ENCODE data around the gene CHRNE. TPM values are rescaled to one million over a fixed set of nuclear protein-coding genes. Genes with fewer than 3 reads are reported as not detected.
"Not testable (repeated sequence)": the region's sequence is repeated elsewhere in the genome, so short reads cannot be mapped to it uniquely, and the experiment has no call there.

The CHRNE gene
- total RNA-seq, 2 experiments from 2014 or later: 0.27 to 0.32 TPM

DNA sequence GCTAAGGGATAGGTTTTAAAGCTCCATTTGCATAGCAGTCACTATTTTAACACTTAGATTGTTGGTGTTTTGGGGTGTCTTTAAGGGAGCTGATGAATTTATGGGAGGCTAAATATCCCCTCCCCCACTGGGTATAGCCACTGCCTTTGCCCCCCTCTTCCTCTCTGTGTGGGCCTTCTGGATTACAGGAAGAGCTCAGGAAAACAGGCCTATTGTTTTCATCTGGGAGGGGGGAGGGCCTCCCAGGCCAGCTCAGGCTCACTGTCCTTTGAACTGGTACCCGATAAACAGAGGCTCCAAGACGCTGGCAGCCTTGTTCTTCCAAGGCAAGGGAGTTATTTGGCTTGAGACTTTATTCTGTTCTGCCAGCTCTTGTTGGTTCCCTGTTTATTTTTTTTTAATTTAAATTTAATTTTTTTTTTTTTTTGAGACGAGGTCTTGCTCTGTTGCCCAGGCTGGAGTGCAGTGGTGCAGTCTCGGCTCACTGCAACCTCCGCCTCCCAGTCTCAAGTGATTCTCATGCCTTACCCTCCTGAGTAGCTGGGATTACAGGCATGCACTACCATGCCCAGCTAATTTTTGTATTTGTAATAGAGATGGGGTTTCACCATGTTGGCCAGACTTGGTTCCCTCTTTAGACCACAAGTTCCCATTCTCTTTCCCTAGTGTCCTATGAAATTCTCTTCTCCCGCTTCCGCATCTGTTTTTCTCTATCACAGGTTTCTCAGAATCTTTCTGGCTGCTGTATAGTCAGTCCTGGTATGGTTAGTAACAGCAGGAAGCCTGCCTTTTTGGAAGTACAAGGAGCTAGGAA is 44.6 kb downstream of the CHRNE start:
- Histone ChIP-seq H3K9me3 (ENCODE audit: low read length) (no peaks in the 10 kb centered on the region), H2AFZ (ENCODE audit: low read length) (no peak overlapping the region), H3K4me1 (ENCODE audit: insufficient read depth, low read length, poor library complexity, severe bottlenecking) (peaks cover 3% of the 10 kb centered on the region), H3K4me3 (ENCODE audit: low read depth, low read length, poor library complexity, severe bottlenecking) (no peak overlapping the region), H3K79me2 (ENCODE audit: insufficient read depth, low read depth, low read length) (no peaks in the 10 kb centered on the region), H4K20me1 (ENCODE audit: insufficient read depth, low read length) (no peaks in the 10 kb centered on the region), H3K36me3 (ENCODE audit: insufficient read depth, low read length) (peaks cover 3% of the 10 kb centered on the region; the same call in 1 of the 2 replicates), H3K27ac (ENCODE audit: low read depth, low read length, poor library complexity, severe bottlenecking) (no peak overlapping the region), H3K4me2 (ENCODE audit: low read length) (no peak overlapping the region), H3K9me2 (ENCODE audit: insufficient read depth, low read length) (no peaks in the 10 kb centered on the region)
- no TSS peak for BruUV-seq (replicated peaks)
- DNase-seq (ENCODE audit: low spot score): no peak
- intact Hi-C loops (cut with micrococcal nuclease; ENCODE audit: unreplicated experiment): no loop called here
- TF ChIP-seq, protein P1, sequence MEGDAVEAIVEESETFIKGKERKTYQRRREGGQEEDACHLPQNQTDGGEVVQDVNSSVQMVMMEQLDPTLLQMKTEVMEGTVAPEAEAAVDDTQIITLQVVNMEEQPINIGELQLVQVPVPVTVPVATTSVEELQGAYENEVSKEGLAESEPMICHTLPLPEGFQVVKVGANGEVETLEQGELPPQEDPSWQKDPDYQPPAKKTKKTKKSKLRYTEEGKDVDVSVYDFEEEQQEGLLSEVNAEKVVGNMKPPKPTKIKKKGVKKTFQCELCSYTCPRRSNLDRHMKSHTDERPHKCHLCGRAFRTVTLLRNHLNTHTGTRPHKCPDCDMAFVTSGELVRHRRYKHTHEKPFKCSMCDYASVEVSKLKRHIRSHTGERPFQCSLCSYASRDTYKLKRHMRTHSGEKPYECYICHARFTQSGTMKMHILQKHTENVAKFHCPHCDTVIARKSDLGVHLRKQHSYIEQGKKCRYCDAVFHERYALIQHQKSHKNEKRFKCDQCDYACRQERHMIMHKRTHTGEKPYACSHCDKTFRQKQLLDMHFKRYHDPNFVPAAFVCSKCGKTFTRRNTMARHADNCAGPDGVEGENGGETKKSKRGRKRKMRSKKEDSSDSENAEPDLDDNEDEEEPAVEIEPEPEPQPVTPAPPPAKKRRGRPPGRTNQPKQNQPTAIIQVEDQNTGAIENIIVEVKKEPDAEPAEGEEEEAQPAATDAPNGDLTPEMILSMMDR (conservative IDR thresholded peaks at IDR 0.05; ENCODE audit: low read length): no peak
- no peak for TF ChIP-seq EZH2phosphoT487 (IDR thresholded peaks at IDR 0.05; ENCODE audit: borderline replicate concordance, low read depth, low read length)
- ChIA-PET CTCF (ENCODE audit: unreplicated experiment) (interaction anchor here (0.6 kb wide), 1 partner anchor 50 kb away, joined by 4 read pairs; no protein-coding TSS in a partner anchor), POLR2A (interaction anchor here (0.6 to 0.7 kb wide), 2 partner anchors 71 to 651 kb away, joined by 3 read pairs; no protein-coding TSS in a partner anchor)

DNA sequence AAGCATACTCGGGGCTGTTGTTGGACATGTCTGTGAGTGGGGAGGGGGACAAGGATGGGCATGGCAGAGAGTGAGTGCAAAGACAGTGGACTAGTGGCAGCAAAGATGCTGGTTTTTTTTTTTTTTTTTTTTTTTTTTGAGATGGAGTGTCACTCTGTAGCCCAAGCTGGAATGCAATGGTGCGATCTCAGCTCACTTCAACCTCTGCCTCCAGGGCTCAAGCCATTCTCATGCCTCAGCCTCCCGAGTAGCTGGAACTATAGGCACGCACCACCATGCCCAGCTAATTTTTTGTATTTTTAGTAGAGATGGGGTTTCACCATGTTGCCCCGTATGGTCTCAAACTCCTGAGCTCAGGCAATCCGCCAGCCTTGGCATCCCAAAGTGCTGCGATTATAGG is 45.6 kb downstream of the CHRNE start:
- ChIA-PET POLR2A (interaction anchor here (0.7 kb wide), 1 partner anchor 423 kb away, joined by 5 read pairs; no protein-coding TSS in a partner anchor), CTCF (ENCODE audit: unreplicated experiment) (interaction anchor here (0.6 kb wide), 1 partner anchor 23 kb away, joined by 3 read pairs; no protein-coding TSS in a partner anchor)
- intact Hi-C loops (cut with micrococcal nuclease; ENCODE audit: unreplicated experiment); H3K4me1 ChIP-seq (ENCODE audit: insufficient read depth, low read length, poor library complexity, severe bottlenecking); H3K9me3 ChIP-seq (ENCODE audit: low read length); H2AFZ ChIP-seq (ENCODE audit: low read length); BruUV-seq (replicated peaks); H3K27ac ChIP-seq (ENCODE audit: low read depth, low read length, poor library complexity, severe bottlenecking); H3K36me3 ChIP-seq (ENCODE audit: insufficient read depth, low read length); H3K9me2 ChIP-seq (ENCODE audit: insufficient read depth, low read length); H3K79me2 ChIP-seq (ENCODE audit: insufficient read depth, low read depth, low read length); H3K4me2 ChIP-seq (ENCODE audit: low read length); H3K4me3 ChIP-seq (ENCODE audit: low read depth, low read length, poor library complexity, severe bottlenecking); DNase-seq (ENCODE audit: low spot score); H4K20me1 ChIP-seq (ENCODE audit: insufficient read depth, low read length): not testable (repeated sequence)

DNA sequence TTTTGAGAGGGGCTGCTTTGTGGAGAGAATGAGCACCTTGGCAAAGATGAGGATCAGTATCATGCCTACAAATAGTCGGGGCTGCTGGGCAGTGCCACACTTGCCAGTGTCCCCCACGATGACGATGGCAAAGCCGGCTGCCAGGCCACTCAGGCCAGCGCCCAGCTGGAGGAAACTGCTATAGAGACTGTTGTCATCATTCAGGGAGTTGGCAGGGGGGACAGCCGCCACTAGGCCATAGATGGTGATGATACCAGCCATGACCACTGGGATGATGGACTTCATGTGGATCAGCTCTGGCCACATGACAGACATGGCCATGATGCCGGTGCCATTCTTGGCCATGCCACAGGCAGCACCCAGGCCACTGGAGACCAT is 46.0 kb downstream of the CHRNE start:
- no peak overlapping the region for H3K4me2 ChIP-seq (ENCODE audit: low read length)
- no TSS peak for BruUV-seq (replicated peaks)
- no peaks in the 10 kb centered on the region for H3K79me2 ChIP-seq (ENCODE audit: insufficient read depth, low read depth, low read length)
- no peak for TF ChIP-seq EZH2phosphoT487 (IDR thresholded peaks at IDR 0.05; ENCODE audit: borderline replicate concordance, low read depth, low read length)
- TF ChIP-seq, protein P1 (conservative IDR thresholded peaks at IDR 0.05; ENCODE audit: low read length): no peak
- no peak overlapping the region for H3K4me3 ChIP-seq (ENCODE audit: low read depth, low read length, poor library complexity, severe bottlenecking)
- H3K27ac ChIP-seq (ENCODE audit: low read depth, low read length, poor library complexity, severe bottlenecking): no peak overlapping the region
- no peaks in the 10 kb centered on the region for H4K20me1 ChIP-seq (ENCODE audit: insufficient read depth, low read length)
- POLR2A ChIA-PET: no interaction called here
- no peaks in the 10 kb centered on the region for H3K9me3 ChIP-seq (ENCODE audit: low read length)
- peaks cover 9% of the 10 kb centered on the region for H3K36me3 ChIP-seq (ENCODE audit: insufficient read depth, low read length)
- intact Hi-C loops (cut with micrococcal nuclease; ENCODE audit: unreplicated experiment): no loop called here
- no peak for DNase-seq (ENCODE audit: low spot score)
- H3K4me1 ChIP-seq (ENCODE audit: insufficient read depth, low read length, poor library complexity, severe bottlenecking): peaks cover 3% of the 10 kb centered on the region
- CTCF ChIA-PET (ENCODE audit: unreplicated experiment): interaction anchor here (0.6 kb wide), 1 partner anchor 24 kb away, joined by 3 read pairs; no protein-coding TSS in a partner anchor
- H2AFZ ChIP-seq (ENCODE audit: low read length): no peak overlapping the region
- no peaks in the 10 kb centered on the region for H3K9me2 ChIP-seq (ENCODE audit: insufficient read depth, low read length)

Data from OCI-LY7 (cell line).